OCI-LY3 (cell line): Measurements from ENCODE around the gene TOR4A.

Source experiments
- H2AFZ ChIP-seq: fragments of 200-600, 300-600 bp; shearing (Covaris generic); 2 replicates; pipeline ENCODE4 v1.6.0; 2014; ENCODE audit warnings: antibody characterized with exemption, low read depth, low read length
- H3K27ac ChIP-seq: fragments of 200-600, 300-600 bp; sonication (generic); 2 replicates; pipeline ENCODE4 v1.5.1; 2014; ENCODE audit warnings: mild to moderate bottlenecking, low read length, moderate library complexity, mixed read lengths
- H3K27me3 ChIP-seq: fragments of 200-600, 300-600 bp; sonication (generic); 2 replicates; pipeline ENCODE4 v1.6.1; 2014; ENCODE audit warnings: low read depth, low read length, mixed read lengths
- H3K36me3 ChIP-seq: fragments of 200-600, 300-600 bp; sonication (generic); replicated peaks from 2 replicates; pipeline ENCODE3; 2014; ENCODE audit warnings: low read depth, low read length, mixed read lengths
- H3K4me1 ChIP-seq: fragments of 300-600, 200-600 bp; sonication (generic); 2 replicates; pipeline ENCODE4 v1.6.1; 2014; ENCODE audit warnings: low read length, mixed read lengths
- H3K4me2 ChIP-seq: fragments of 200-600, 300-600 bp; sonication (generic); 2 replicates; pipeline ENCODE4 v1.6.1; 2014; ENCODE audit warnings: low read length, mixed read lengths
- H3K4me3 ChIP-seq: fragments of 300-600, 200-600 bp; sonication (generic); 2 replicates; pipeline ENCODE4 v1.5.1; 2014; ENCODE audit warnings: antibody characterized with exemption, mild to moderate bottlenecking, low read length, moderate library complexity
- H3K79me2 ChIP-seq: fragments of 300-600, 200-600 bp; shearing (Covaris generic); 2 replicates; pipeline ENCODE4 v1.6.1; 2014; ENCODE audit warnings: mild to moderate bottlenecking, low read length, mixed read lengths
- H3K9ac ChIP-seq: fragments of 300-600, 200-600 bp; shearing (Covaris generic); 2 replicates; pipeline ENCODE4 v1.6.0; 2014; ENCODE audit warnings: mild to moderate bottlenecking, low read length, moderate library complexity
- H3K9me3 ChIP-seq: fragments of 200-600, 300-600 bp; shearing (Covaris generic); 2 replicates; pipeline ENCODE4 v1.6.1; 2014; ENCODE audit warnings: low read length, mixed read lengths; ENCODE audit not compliant: insufficient read depth
- H4K20me1 ChIP-seq: fragments of 200-600, 300-600 bp; sonication (generic); 2 replicates; pipeline ENCODE4 v1.6.1; 2016; ENCODE audit warnings: low read length, mixed read lengths; ENCODE audit not compliant: insufficient read depth
- CTCF ChIP-seq: fragments of 200-600, 300-600 bp; sonication (generic); IDR thresholded peaks from 2 replicates; pipeline ENCODE4 v1.5.1; 2014; ENCODE audit warnings: antibody characterized with exemption, low read length, low read depth
- EZH2phosphoT487 ChIP-seq: fragments of 200-600 bp; shearing (Covaris generic); IDR thresholded peaks from 2 replicates; pipeline ENCODE4 v1.6.1; 2018; ENCODE audit warnings: antibody characterized with exemption, mixed run types, low read depth

Gene TOR4A

GRCh38 chr9:137245450-137246421 lies 31.8 kb upstream of the TOR4A start:
- Histone ChIP-seq H3K27ac (no peak overlapping the region), H3K9me3 (no peaks in the 10 kb centered on the region), H3K4me3 (no peak overlapping the region), H3K36me3 (peaks cover 20% of the 10 kb centered on the region), H3K27me3 (no peaks in the 10 kb centered on the region), H4K20me1 (peaks cover 26% of the 10 kb centered on the region), H3K4me2 (no peak overlapping the region), H2AFZ (no peak overlapping the region), H3K79me2 (peaks cover 20% of the 10 kb centered on the region), H3K9ac (no peak overlapping the region), H3K4me1 (peaks cover 7% of the 10 kb centered on the region)
- TF ChIP-seq EZH2phosphoT487 (no peak), CTCF (no peak)

- Histone ChIP-seq H3K36me3 (peaks cover 12% of the 10 kb centered on the region), H3K27me3 (no peaks in the 10 kb centered on the region), H3K79me2 (peaks cover 9% of the 10 kb centered on the region), H3K4me3 (no peak overlapping the region), H2AFZ (no peak overlapping the region), H4K20me1 (peaks cover 18% of the 10 kb centered on the region), H3K9me3 (no peaks in the 10 kb centered on the region), H3K4me2 (no peak overlapping the region), H3K9ac (no peak overlapping the region), H3K27ac (no peak overlapping the region), H3K4me1 (peaks cover 9% of the 10 kb centered on the region)
- no peak for TF ChIP-seq EZH2phosphoT487
- no peak for TF ChIP-seq CTCF
These were observed 30.2 kb upstream of the TOR4A start for GRCh38 chr9:137247135-137247915.

- H3K4me2 ChIP-seq = no peak overlapping the region
- no peaks in the 10 kb centered on the region for H3K9me3 ChIP-seq
- no peak overlapping the region for H2AFZ ChIP-seq
- H3K27me3 ChIP-seq = no peaks in the 10 kb centered on the region
- no peak overlapping the region for H3K27ac ChIP-seq
- peaks cover 11% of the 10 kb centered on the region for H3K36me3 ChIP-seq
- peaks cover 13% of the 10 kb centered on the region for H4K20me1 ChIP-seq
- H3K4me1 ChIP-seq = peaks cover 10% of the 10 kb centered on the region
- no peak overlapping the region for H3K4me3 ChIP-seq
- TF ChIP-seq CTCF = no peak
- TF ChIP-seq EZH2phosphoT487 = no peak
- H3K9ac ChIP-seq = no peak overlapping the region
- peaks cover 4% of the 10 kb centered on the region for H3K79me2 ChIP-seq
These were observed 29.7 kb upstream of the TOR4A start for GRCh38 chr9:137247916-137248175.

GRCh38 chr9:137250329-137251193 lies 27.0 kb upstream of the TOR4A start:
- no peak overlapping the region for H3K27ac ChIP-seq
- H4K20me1 ChIP-seq = no peaks in the 10 kb centered on the region
- no peak overlapping the region for H3K4me2 ChIP-seq
- no peaks in the 10 kb centered on the region for H3K27me3 ChIP-seq
- H3K79me2 ChIP-seq = peaks cover 12% of the 10 kb centered on the region
- TF ChIP-seq EZH2phosphoT487 (no peak), CTCF (no peak)
- no peak overlapping the region for H3K4me3 ChIP-seq
- H3K9ac ChIP-seq = no peak overlapping the region
- H3K4me1 ChIP-seq = peaks cover 26% of the 10 kb centered on the region
- no peaks in the 10 kb centered on the region for H3K36me3 ChIP-seq
- H3K9me3 ChIP-seq = no peaks in the 10 kb centered on the region
- H2AFZ ChIP-seq = no peak overlapping the region
